ENCODE data around the gene MBD2. TPM values are rescaled to one million over a fixed set of nuclear protein-coding genes. Genes with fewer than 3 reads are reported as not detected.
"Not testable (repeated sequence)": the region's sequence is repeated elsewhere in the genome, so short reads cannot be mapped to it uniquely, and the experiment has no call there.

MBD2 gene
- polyA plus RNA-seq, 2 donors: 55.0 to 55.6 TPM

- 76 to 87% methylated on average over 6 of the region's 6 CpGs for WGBS, 2 donors
- H3K4me1 ChIP-seq (ENCODE audit: control insufficient read depth in 2 of 2, insufficient read depth in 2 of 2, low read length in 1 of 2); H3K36me3 ChIP-seq (ENCODE audit: control insufficient read depth in 2 of 2, insufficient read depth in 2 of 2, low read length in 1 of 2): not testable (repeated sequence)
Observed at GRCh38 chr18:54205448-54205847, 19.0 kb downstream of the MBD2 start.

GRCh38 chr18:54204883-54205282 is 19.6 kb downstream of the MBD2 start:
- 91 to 93% methylated on average over 5 of the region's 5 CpGs for WGBS, 2 donors
- no peak overlapping the region for H3K27ac ChIP-seq (ENCODE audit: low read depth in 2 of 2, low read length in 1 of 2)
- H3K9me3 ChIP-seq (ENCODE audit: control insufficient read depth in 2 of 2, insufficient read depth in 1 of 2, low read depth in 1 of 2, low read length in 1 of 2): no peaks in the 10 kb centered on the region
- no peak overlapping the region for H3K4me3 ChIP-seq (ENCODE audit: low read depth in 1 of 2, low read length in 2 of 2)
- H3K27me3 ChIP-seq (ENCODE audit: control insufficient read depth in 1 of 2, insufficient read depth in 2 of 2, low read length in 2 of 2): no peaks in the 10 kb centered on the region
- H3K36me3 ChIP-seq (ENCODE audit: control insufficient read depth in 2 of 2, insufficient read depth in 2 of 2, low read length in 1 of 2): peaks cover 0 to 6% of the 10 kb centered on the region in 2 donors
- H3K4me1 ChIP-seq (ENCODE audit: control insufficient read depth in 2 of 2, insufficient read depth in 2 of 2, low read length in 1 of 2): peaks cover 0 to 4% of the 10 kb centered on the region in 2 donors

More at GRCh38 chr18:54205448-54205847, 19.0 kb downstream of the MBD2 start:
- H3K27me3 ChIP-seq (ENCODE audit: control insufficient read depth in 1 of 2, insufficient read depth in 2 of 2, low read length in 2 of 2); H3K9me3 ChIP-seq (ENCODE audit: control insufficient read depth in 2 of 2, insufficient read depth in 1 of 2, low read depth in 1 of 2, low read length in 1 of 2); H3K4me3 ChIP-seq (ENCODE audit: low read depth in 1 of 2, low read length in 2 of 2); H3K27ac ChIP-seq (ENCODE audit: low read depth in 2 of 2, low read length in 1 of 2): not testable (repeated sequence)

- peaks cover 0 to 6% of the 10 kb centered on the region in 2 donors for H3K36me3 ChIP-seq (ENCODE audit: control insufficient read depth in 2 of 2, insufficient read depth in 2 of 2, low read length in 1 of 2)
- no peak overlapping the region for H3K4me3 ChIP-seq (ENCODE audit: low read depth in 1 of 2, low read length in 2 of 2)
- H3K27ac ChIP-seq (ENCODE audit: low read depth in 2 of 2, low read length in 1 of 2): no peak overlapping the region
- H3K4me1 ChIP-seq (ENCODE audit: control insufficient read depth in 2 of 2, insufficient read depth in 2 of 2, low read length in 1 of 2): peaks cover 0 to 4% of the 10 kb centered on the region in 2 donors
- H3K27me3 ChIP-seq (ENCODE audit: control insufficient read depth in 1 of 2, insufficient read depth in 2 of 2, low read length in 2 of 2): no peaks in the 10 kb centered on the region
- no peaks in the 10 kb centered on the region for H3K9me3 ChIP-seq (ENCODE audit: control insufficient read depth in 2 of 2, insufficient read depth in 1 of 2, low read depth in 1 of 2, low read length in 1 of 2)
Observed at GRCh38 chr18:54203914-54204313, 20.6 kb downstream of the MBD2 start.

- H3K27ac ChIP-seq (ENCODE audit: low read depth in 2 of 2, low read length in 1 of 2): no peak overlapping the region
- H3K27me3 ChIP-seq (ENCODE audit: control insufficient read depth in 1 of 2, insufficient read depth in 2 of 2, low read length in 2 of 2): no peaks in the 10 kb centered on the region
- H3K4me3 ChIP-seq (ENCODE audit: low read depth in 1 of 2, low read length in 2 of 2): no peak overlapping the region
- H3K36me3 ChIP-seq (ENCODE audit: control insufficient read depth in 2 of 2, insufficient read depth in 2 of 2, low read length in 1 of 2): peaks cover 0 to 10% of the 10 kb centered on the region in 2 donors
- WGBS, 2 donors: 93% methylated on average over 4 of the region's 4 CpGs
- H3K4me1 ChIP-seq (ENCODE audit: control insufficient read depth in 2 of 2, insufficient read depth in 2 of 2, low read length in 1 of 2): peaks cover 0 to 4% of the 10 kb centered on the region in 2 donors
- no peaks in the 10 kb centered on the region for H3K9me3 ChIP-seq (ENCODE audit: control insufficient read depth in 2 of 2, insufficient read depth in 1 of 2, low read depth in 1 of 2, low read length in 1 of 2)
Observed at GRCh38 chr18:54202851-54203250, 21.6 kb downstream of the MBD2 start.

- WGBS, 2 donors: 88 to 95% methylated on average over 3 of the region's 3 CpGs
- Histone ChIP-seq H3K9me3 (ENCODE audit: control insufficient read depth in 2 of 2, insufficient read depth in 1 of 2, low read depth in 1 of 2, low read length in 1 of 2) (no peaks in the 10 kb centered on the region), H3K36me3 (ENCODE audit: control insufficient read depth in 2 of 2, insufficient read depth in 2 of 2, low read length in 1 of 2) (peaks cover 3 to 8% of the 10 kb centered on the region in 2 donors), H3K4me1 (ENCODE audit: control insufficient read depth in 2 of 2, insufficient read depth in 2 of 2, low read length in 1 of 2) (peaks cover 0 to 3% of the 10 kb centered on the region in 2 donors), H3K27ac (ENCODE audit: low read depth in 2 of 2, low read length in 1 of 2) (no peak overlapping the region), H3K27me3 (ENCODE audit: control insufficient read depth in 1 of 2, insufficient read depth in 2 of 2, low read length in 2 of 2) (no peaks in the 10 kb centered on the region), H3K4me3 (ENCODE audit: low read depth in 1 of 2, low read length in 2 of 2) (no peak overlapping the region)
Observed at GRCh38 chr18:54197747-54198411, 26.6 kb downstream of the MBD2 start.

- H3K27me3 ChIP-seq (ENCODE audit: control insufficient read depth in 1 of 2, insufficient read depth in 2 of 2, low read length in 2 of 2): no peaks in the 10 kb centered on the region
- no peaks in the 10 kb centered on the region for H3K4me1 ChIP-seq (ENCODE audit: control insufficient read depth in 2 of 2, insufficient read depth in 2 of 2, low read length in 1 of 2)
- peaks cover 3 to 4% of the 10 kb centered on the region in 2 donors for H3K36me3 ChIP-seq (ENCODE audit: control insufficient read depth in 2 of 2, insufficient read depth in 2 of 2, low read length in 1 of 2)
- H3K4me3 ChIP-seq (ENCODE audit: low read depth in 1 of 2, low read length in 2 of 2): no peak overlapping the region
- no peaks in the 10 kb centered on the region for H3K9me3 ChIP-seq (ENCODE audit: control insufficient read depth in 2 of 2, insufficient read depth in 1 of 2, low read depth in 1 of 2, low read length in 1 of 2)
- WGBS, 2 donors: 89% methylated on average over 2 of the region's 2 CpGs
- no peak overlapping the region for H3K27ac ChIP-seq (ENCODE audit: low read depth in 2 of 2, low read length in 1 of 2)
Observed at GRCh38 chr18:54193786-54194185, 30.7 kb downstream of the MBD2 start.

GRCh38 chr18:54192900-54193299 is 31.6 kb downstream of the MBD2 start:
- H3K27ac ChIP-seq (ENCODE audit: low read depth in 2 of 2, low read length in 1 of 2): no peak overlapping the region
- no peaks in the 10 kb centered on the region for H3K9me3 ChIP-seq (ENCODE audit: control insufficient read depth in 2 of 2, insufficient read depth in 1 of 2, low read depth in 1 of 2, low read length in 1 of 2)
- H3K4me3 ChIP-seq (ENCODE audit: low read depth in 1 of 2, low read length in 2 of 2): no peak overlapping the region

GRCh38 chr18:54192415-54192814 is 32.1 kb downstream of the MBD2 start:
- 69 to 76% methylated on average over 4 of the region's 4 CpGs for WGBS, 2 donors
- Histone ChIP-seq H3K4me1 (ENCODE audit: control insufficient read depth in 2 of 2, insufficient read depth in 2 of 2, low read length in 1 of 2) (no peaks in the 10 kb centered on the region), H3K4me3 (ENCODE audit: low read depth in 1 of 2, low read length in 2 of 2) (no peak overlapping the region), H3K36me3 (ENCODE audit: control insufficient read depth in 2 of 2, insufficient read depth in 2 of 2, low read length in 1 of 2) (peaks cover 2 to 8% of the 10 kb centered on the region in 2 donors), H3K27ac (ENCODE audit: low read depth in 2 of 2, low read length in 1 of 2) (peak overlapping the region in 1 of 2 donors; percentile 22), H3K9me3 (ENCODE audit: control insufficient read depth in 2 of 2, insufficient read depth in 1 of 2, low read depth in 1 of 2, low read length in 1 of 2) (no peaks in the 10 kb centered on the region), H3K27me3 (ENCODE audit: control insufficient read depth in 1 of 2, insufficient read depth in 2 of 2, low read length in 2 of 2) (no peaks in the 10 kb centered on the region)

More at GRCh38 chr18:54192900-54193299, 31.6 kb downstream of the MBD2 start:
- Histone ChIP-seq H3K27me3 (ENCODE audit: control insufficient read depth in 1 of 2, insufficient read depth in 2 of 2, low read length in 2 of 2) (no peaks in the 10 kb centered on the region), H3K4me1 (ENCODE audit: control insufficient read depth in 2 of 2, insufficient read depth in 2 of 2, low read length in 1 of 2) (no peaks in the 10 kb centered on the region), H3K36me3 (ENCODE audit: control insufficient read depth in 2 of 2, insufficient read depth in 2 of 2, low read length in 1 of 2) (peaks cover 0 to 5% of the 10 kb centered on the region in 2 donors)
- WGBS, 2 donors: 51 to 66% methylated on average over 3 of the region's 3 CpGs

- Histone ChIP-seq H3K27me3 (ENCODE audit: control insufficient read depth in 1 of 2, insufficient read depth in 2 of 2, low read length in 2 of 2) (no peaks in the 10 kb centered on the region), H3K27ac (ENCODE audit: low read depth in 2 of 2, low read length in 1 of 2) (no peak overlapping the region), H3K9me3 (ENCODE audit: control insufficient read depth in 2 of 2, insufficient read depth in 1 of 2, low read depth in 1 of 2, low read length in 1 of 2) (no peaks in the 10 kb centered on the region)
Observed at GRCh38 chr18:54191352-54191751, 33.1 kb downstream of the MBD2 start.

GRCh38 chr18:54187372-54187771 is 37.1 kb downstream of the MBD2 start:
- no peak overlapping the region for H3K27ac ChIP-seq (ENCODE audit: low read depth in 2 of 2, low read length in 1 of 2)
- no peaks in the 10 kb centered on the region for H3K27me3 ChIP-seq (ENCODE audit: control insufficient read depth in 1 of 2, insufficient read depth in 2 of 2, low read length in 2 of 2)
- peaks cover 7% of the 10 kb centered on the region in 2 donors for H3K36me3 ChIP-seq (ENCODE audit: control insufficient read depth in 2 of 2, insufficient read depth in 2 of 2, low read length in 1 of 2)
- 79 to 98% methylated on average over 3 of the region's 3 CpGs for WGBS, 2 donors
- H3K9me3 ChIP-seq (ENCODE audit: control insufficient read depth in 2 of 2, insufficient read depth in 1 of 2, low read depth in 1 of 2, low read length in 1 of 2): no peaks in the 10 kb centered on the region
- H3K4me1 ChIP-seq (ENCODE audit: control insufficient read depth in 2 of 2, insufficient read depth in 2 of 2, low read length in 1 of 2): no peaks in the 10 kb centered on the region
- H3K4me3 ChIP-seq (ENCODE audit: low read depth in 1 of 2, low read length in 2 of 2): no peak overlapping the region

More at GRCh38 chr18:54191352-54191751, 33.1 kb downstream of the MBD2 start:
- no peaks in the 10 kb centered on the region for H3K4me1 ChIP-seq (ENCODE audit: control insufficient read depth in 2 of 2, insufficient read depth in 2 of 2, low read length in 1 of 2)
- peaks cover 3 to 5% of the 10 kb centered on the region in 2 donors for H3K36me3 ChIP-seq (ENCODE audit: control insufficient read depth in 2 of 2, insufficient read depth in 2 of 2, low read length in 1 of 2)
- no peak overlapping the region for H3K4me3 ChIP-seq (ENCODE audit: low read depth in 1 of 2, low read length in 2 of 2)
